A673 (cell line): Measurements from ENCODE around the gene RASGEF1C. TPM values are rescaled to one million over a fixed set of nuclear protein-coding genes. Genes with fewer than 3 reads are reported as not detected.
"Not testable (repeated sequence)": the region's sequence is repeated elsewhere in the genome, so short reads cannot be mapped to it uniquely, and the experiment has no call there.

Experiments
- BruUV-seq: library from RNA; stranded (reverse); fragments of 400-500 nt; replicated peaks from 2 replicates; lab custom pipeline; 2021; lab: Mats Ljungman, UMichigan
- CTCF ChIA-PET: fragments of 300-600 bp; sonication (Branson Sonifier 250); formaldehyde crosslinking; loops from one replicate; lab custom pipeline; 2022; ENCODE audit warnings: antibody characterized with exemption; lab: Charles Lee
- POLR2A ChIA-PET: fragments of 300-600 bp; sonication (Branson Sonifier 250); formaldehyde crosslinking; loops from one replicate; lab custom pipeline; 2022; ENCODE audit warnings: antibody characterized with exemption; ENCODE audit not compliant: low non-redundant PET; lab: Charles Lee
- DNase-seq: peaks from one replicate; pipeline ENCODE4 v3.0.0-alpha.2; 2015; ENCODE audit warnings: low spot score
- H3K27ac ChIP-seq: fragments of 200-600 bp; sonication (generic); 2 replicates; pipeline ENCODE4 v1.5.1; 2016; ENCODE audit warnings: mixed run types, low read depth, mild to moderate bottlenecking, mixed read lengths, antibody characterized with exemption, low read length; ENCODE audit not compliant: poor library complexity, severe bottlenecking
- H3K27me3 ChIP-seq: fragments of 200-600 bp; sonication (generic); replicated peaks from 2 replicates; pipeline ENCODE4 v1.6.1; 2017; ENCODE audit warnings: mixed run types, low read depth, mild to moderate bottlenecking, mixed read lengths, antibody characterized with exemption, low read length; ENCODE audit not compliant: insufficient read depth, poor library complexity
- H3K36me3 ChIP-seq: fragments of 200-600 bp; sonication (generic); 2 replicates; pipeline ENCODE4 v1.6.1; 2016; ENCODE audit warnings: mixed run types, mild to moderate bottlenecking, mixed read lengths, antibody characterized with exemption, low read length; ENCODE audit not compliant: insufficient read depth, poor library complexity, severe bottlenecking
- H3K4me1 ChIP-seq: fragments of 200-600 bp; sonication (generic); 2 replicates; pipeline ENCODE4 v1.6.1; 2017; ENCODE audit warnings: mixed run types, mild to moderate bottlenecking, mixed read lengths, antibody characterized with exemption, low read length; ENCODE audit not compliant: insufficient read depth, poor library complexity, severe bottlenecking
- H3K4me3 ChIP-seq: fragments of 200-600 bp; sonication (generic); 2 replicates; pipeline ENCODE4 v1.5.1; 2016; ENCODE audit warnings: low read depth, mixed run types, mild to moderate bottlenecking, mixed read lengths, low read length; ENCODE audit not compliant: poor library complexity, severe bottlenecking
- H3K9me3 ChIP-seq: fragments of 200-600 bp; sonication (generic); 2 replicates; pipeline ENCODE4 v1.6.1; 2016; ENCODE audit warnings: mixed run types, low read depth, mild to moderate bottlenecking, mixed read lengths, antibody characterized with exemption, low read length; ENCODE audit not compliant: poor library complexity, severe bottlenecking
- EZH2 ChIP-seq: fragments of 200-600 bp; sonication (generic); IDR thresholded peaks from 2 replicates; pipeline ENCODE4 v1.6.1; 2017; ENCODE audit warnings: borderline replicate concordance, low read depth, mild to moderate bottlenecking, mixed read lengths, antibody characterized with exemption, low read length; ENCODE audit not compliant: poor library complexity, severe bottlenecking
- intact Hi-C: fragments of 100-400 bp; cut with micrococcal nuclease; formaldehyde crosslinking; loops from one replicate; pipeline ENCODE4 v1.10.0; 2022; ENCODE audit not compliant: unreplicated experiment
- total RNA-seq: library from RNA; stranded (reverse); gene quantifications from 2 replicates; pipeline ENCODE4 v1.2.3, GENCODE V29; 2021
- TF ChIP-seq, protein P1 (sequence below): fragments of 300-800, 200-600 bp; sonication (generic); conservative IDR thresholded peaks from 2 replicates; pipeline ENCODE4 v1.5.1; 2017; ENCODE audit warnings: low read depth, mild to moderate bottlenecking, antibody characterized with exemption, low read length, moderate library complexity, mixed read lengths

The RASGEF1C gene
- total RNA-seq, 1 experiment from 2014 or later: not detected

GRCh38 chr5:180210961-180211760, 2.1 kb upstream of the RASGEF1C start:
- TF ChIP-seq, protein P1, sequence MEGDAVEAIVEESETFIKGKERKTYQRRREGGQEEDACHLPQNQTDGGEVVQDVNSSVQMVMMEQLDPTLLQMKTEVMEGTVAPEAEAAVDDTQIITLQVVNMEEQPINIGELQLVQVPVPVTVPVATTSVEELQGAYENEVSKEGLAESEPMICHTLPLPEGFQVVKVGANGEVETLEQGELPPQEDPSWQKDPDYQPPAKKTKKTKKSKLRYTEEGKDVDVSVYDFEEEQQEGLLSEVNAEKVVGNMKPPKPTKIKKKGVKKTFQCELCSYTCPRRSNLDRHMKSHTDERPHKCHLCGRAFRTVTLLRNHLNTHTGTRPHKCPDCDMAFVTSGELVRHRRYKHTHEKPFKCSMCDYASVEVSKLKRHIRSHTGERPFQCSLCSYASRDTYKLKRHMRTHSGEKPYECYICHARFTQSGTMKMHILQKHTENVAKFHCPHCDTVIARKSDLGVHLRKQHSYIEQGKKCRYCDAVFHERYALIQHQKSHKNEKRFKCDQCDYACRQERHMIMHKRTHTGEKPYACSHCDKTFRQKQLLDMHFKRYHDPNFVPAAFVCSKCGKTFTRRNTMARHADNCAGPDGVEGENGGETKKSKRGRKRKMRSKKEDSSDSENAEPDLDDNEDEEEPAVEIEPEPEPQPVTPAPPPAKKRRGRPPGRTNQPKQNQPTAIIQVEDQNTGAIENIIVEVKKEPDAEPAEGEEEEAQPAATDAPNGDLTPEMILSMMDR: no peak
- no peak for TF ChIP-seq EZH2
- Histone ChIP-seq H3K36me3 (no peaks in the 10 kb centered on the region), H3K27me3 (no peaks in the 10 kb centered on the region), H3K4me3 (no peak overlapping the region), H3K9me3 (no peaks in the 10 kb centered on the region), H3K4me1 (peaks cover 5% of the 10 kb centered on the region), H3K27ac (no peak overlapping the region)
- CTCF ChIA-PET: no interaction called here
- no TSS peak for BruUV-seq
- intact Hi-C loops: no loop called here
- no peak for DNase-seq
- POLR2A ChIA-PET: no interaction called here

- ChIA-PET CTCF (interaction anchor here (0.7 kb wide), 1 partner anchor 311 kb away, joined by 3 read pairs; no protein-coding TSS in a partner anchor), POLR2A (interaction anchor here (0.6 kb wide), 1 partner anchor 62 kb away, joined by 5 read pairs; no protein-coding TSS in a partner anchor)
- DNase-seq, H3K27ac ChIP-seq, intact Hi-C loops, H3K4me3 ChIP-seq, H3K9me3 ChIP-seq, H3K27me3 ChIP-seq, H3K36me3 ChIP-seq, H3K4me1 ChIP-seq, BruUV-seq: not testable (repeated sequence)
These were observed 1.1 kb upstream of the RASGEF1C start for GRCh38 chr5:180210077-180210476.

GRCh38 chr5:180208435-180209081, 453 bp downstream of the RASGEF1C start:
- Histone ChIP-seq H3K36me3 (no peaks in the 10 kb centered on the region), H3K27ac (no peak overlapping the region), H3K27me3 (no peaks in the 10 kb centered on the region), H3K4me3 (peak overlapping the region; percentile 28), H3K4me1 (peaks cover 5% of the 10 kb centered on the region), H3K9me3 (no peaks in the 10 kb centered on the region)
- CTCF ChIA-PET: no interaction called here
- POLR2A ChIA-PET: interaction anchor here (0.6 kb wide), 1 partner anchor 114 kb away, joined by 3 read pairs; no protein-coding TSS in a partner anchor
- TF ChIP-seq EZH2: no peak
- TF ChIP-seq, protein P1: no peak
- intact Hi-C loops: no loop called here
- DNase-seq: peak; percentile 19
- BruUV-seq: no TSS peak
